K562 (cell line): ENCODE results near the gene MTIF3. TPM values are rescaled to one million over a fixed set of nuclear protein-coding genes. Genes with fewer than 3 reads are reported as not detected.

Source experiments
- ATAC-seq: fragments of 200-7000 bp; cut with Tn5 transposase; 3 replicates; pipeline ENCODE4 v1.9.1; 2020; ENCODE audit warnings: moderate library complexity
- BruUV-seq: library from RNA; stranded (reverse); fragments of 400-500 nt; replicated peaks from 2 replicates; lab custom pipeline; 2021; lab: Mats Ljungman, UMichigan
- CTCF ChIA-PET: fragments of 300-600 bp; formaldehyde crosslinking; extraction: SDS; loops from one replicate; lab custom pipeline; 2021; ENCODE audit warnings: low intra/inter-chr PET ratio; lab: Yijun Ruan, JAX
- POLR2A ChIA-PET: fragments of 300-600, 350-650 bp; sonication (Branson Sonifier 250); formaldehyde crosslinking; extraction: SDS; loops from one replicate; lab custom pipeline; 2021; ENCODE audit warnings: antibody characterized with exemption, inconsistent platforms; lab: Yijun Ruan, JAX
- DNase-seq, 4 experiments: peaks; one replicate each; pipeline versions ENCODE4 v3.0.0 to v3.0.0-alpha.2; 2011 to 2018; ENCODE audit warnings: low spot score in 3 of 4, mixed read lengths in 3 of 4; ENCODE audit errors: extremely low read depth in 1 of 4
- FAIRE-seq: peaks from 2 replicates; lab custom pipeline; 2011; peaks lifted over from hg19 to GRCh38; lab: Jason Lieb, UNC
- H2AFZ ChIP-seq: 2 replicates; pipeline ENCODE4 v1.6.0; 2011; ENCODE audit warnings: low read depth, low read length, control low read depth, inconsistent platforms
- H3K27ac ChIP-seq: fragments of 200-600 bp; 3 replicates; pipeline ENCODE4 v1.8.0; 2011; ENCODE audit warnings: low read depth, mild to moderate bottlenecking, control low read depth, inconsistent platforms, low read length, moderate library complexity, mixed read lengths; ENCODE audit errors: extremely low read depth
- H3K27me3 ChIP-seq, 2 experiments: fragments of 300-600 bp in 1 of 2; 2 replicates in 1 of 2; 3 replicates in 1 of 2; pipeline versions ENCODE4 v1.6.0 to v1.8.0; 2011; ENCODE audit warnings: inconsistent platforms in 2 of 2, low read length in 2 of 2, mild to moderate bottlenecking in 1 of 2, mixed read lengths in 1 of 2, moderate library complexity in 1 of 2; ENCODE audit not compliant: control insufficient read depth in 2 of 2, insufficient read depth in 2 of 2
- H3K36me3 ChIP-seq: fragments of 300-600 bp; 3 replicates; pipeline ENCODE4 v1.8.0; 2011; ENCODE audit warnings: mild to moderate bottlenecking, low read length, inconsistent platforms; ENCODE audit not compliant: control insufficient read depth, insufficient read depth
- H3K4me1 ChIP-seq, 2 experiments: fragments of 200-600 bp in 1 of 2; replicated peaks in 1 of 2; 2 replicates in 1 of 2; 3 replicates in 1 of 2; pipeline versions ENCODE4 v1.5.1 to v1.8.0; 2011; ENCODE audit warnings: inconsistent platforms in 2 of 2, low read length in 2 of 2, mild to moderate bottlenecking in 1 of 2, mixed read lengths in 1 of 2, moderate library complexity in 1 of 2; ENCODE audit not compliant: control insufficient read depth in 2 of 2, insufficient read depth in 2 of 2
- H3K4me2 ChIP-seq: 2 replicates; pipeline ENCODE4 v1.6.1; 2011; ENCODE audit warnings: low read length, control low read depth, inconsistent platforms, mixed read lengths; ENCODE audit not compliant: insufficient read depth
- H3K4me3 ChIP-seq: fragments of 200-600 bp; sonication (generic), shearing (Covaris generic); 2 replicates; pipeline ENCODE4 v1.5.1; 2016; ENCODE audit warnings: control low read depth, inconsistent platforms
- H3K79me2 ChIP-seq: fragments of 200-600 bp; 3 replicates; pipeline ENCODE4 v1.8.0; 2011; ENCODE audit warnings: low read length, inconsistent platforms; ENCODE audit not compliant: control insufficient read depth, insufficient read depth
- H3K9ac ChIP-seq, 2 experiments: 2 replicates each; pipeline versions ENCODE4 v1.6.0 to v1.6.1; 2011; ENCODE audit warnings: low read depth in 2 of 2, low read length in 2 of 2, control low read depth in 1 of 2, inconsistent platforms in 1 of 2, mild to moderate bottlenecking in 1 of 2, mixed read lengths in 1 of 2; ENCODE audit not compliant: insufficient read depth in 1 of 2
- H3K9me1 ChIP-seq: one replicate; pipeline ENCODE4 v1.6.0; 2011; ENCODE audit warnings: inconsistent platforms, mild to moderate bottlenecking, low read length, moderate library complexity; ENCODE audit not compliant: control insufficient read depth, insufficient read depth
- H3K9me3 ChIP-seq: replicated peaks from 2 replicates; pipeline ENCODE4 v1.5.1; 2011; ENCODE audit warnings: low read depth, low read length, inconsistent platforms; ENCODE audit not compliant: control insufficient read depth, insufficient read depth
- H4K20me1 ChIP-seq: replicated peaks from 2 replicates; pipeline ENCODE4 v1.6.1; 2011; ENCODE audit warnings: low read length, inconsistent platforms, mixed read lengths; ENCODE audit not compliant: control insufficient read depth, insufficient read depth
- ATF2 ChIP-seq: sonication (generic); formaldehyde crosslinking; IDR thresholded peaks from 2 replicates; pipeline ENCODE4 v1.8.1; 2022; ENCODE audit warnings: missing genetic modification reagents
- CEBPB ChIP-seq: fragments of 450-650 bp; IDR thresholded peaks from 2 replicates; pipeline ENCODE4 v1.6.1; 2016; ENCODE audit warnings: missing genetic modification characterization, missing compliant biosample characterization
- CHD1 ChIP-seq: fragments of 200-600 bp; sonication (generic); IDR thresholded peaks from one replicate; pipeline ENCODE4 v1.6.1; 2012; ENCODE audit warnings: mild to moderate bottlenecking, moderate library complexity, low read length, inconsistent platforms
- FOS ChIP-seq: IDR thresholded peaks from 3 replicates; pipeline ENCODE4 v1.6.1; 2011; ENCODE audit not compliant: insufficient read length; ENCODE audit errors: extremely low read depth
- FOSL1 ChIP-seq: fragments of 200-800 bp; sonication (Bioruptor generic); conservative IDR thresholded peaks from 2 replicates; pipeline ENCODE4 v1.6.1; 2016; ENCODE audit warnings: missing genetic modification characterization, missing compliant biosample characterization
- HDAC3 ChIP-seq: fragments of 450-650 bp; IDR thresholded peaks from 2 replicates; pipeline ENCODE4 v1.6.1; 2018; ENCODE audit warnings: borderline replicate concordance, mild to moderate bottlenecking, moderate library complexity; ENCODE audit not compliant: partially characterized antibody
- HINFP ChIP-seq: fragments of 450-650 bp; conservative IDR thresholded peaks from 2 replicates; pipeline ENCODE4 v1.6.1; 2016; ENCODE audit warnings: missing genetic modification characterization, low read depth, mild to moderate bottlenecking, control low read depth, missing compliant biosample characterization
- KLF16 ChIP-seq: IDR thresholded peaks from 2 replicates; pipeline ENCODE4 v1.6.1; 2016; ENCODE audit warnings: antibody characterized with exemption
- MAFG ChIP-seq: fragments of 450-650 bp; conservative IDR thresholded peaks from 2 replicates; pipeline ENCODE4 v1.6.1; 2016; ENCODE audit warnings: missing genetic modification characterization, missing compliant biosample characterization
- MYBL2 ChIP-seq, 2 experiments: fragments of 450-650 bp in 1 of 2; sonication (generic) in 1 of 2; formaldehyde crosslinking in 1 of 2; IDR thresholded peaks; 2 replicates each; pipeline versions ENCODE4 v1.6.1 to v1.8.1; 2017 to 2022; ENCODE audit warnings: borderline replicate concordance in 1 of 2, inconsistent platforms in 1 of 2, low read depth in 1 of 2, mild to moderate bottlenecking in 1 of 2, missing genetic modification reagents in 1 of 2, moderate library complexity in 1 of 2
- NCOR1 ChIP-seq: fragments of 450-650 bp; IDR thresholded peaks from 2 replicates; pipeline ENCODE4 v1.6.1; 2016; ENCODE audit warnings: mild to moderate bottlenecking, moderate library complexity
- NRF1 ChIP-seq, 2 experiments: fragments of 450-650 bp; IDR thresholded peaks in 1 of 2; conservative IDR thresholded peaks in 1 of 2; 2 replicates each; pipeline ENCODE4 v1.6.1; 2014; ENCODE audit warnings: mild to moderate bottlenecking in 2 of 2
- RBM17 ChIP-seq: fragments of 200-400 bp; formaldehyde crosslinking; IDR thresholded peaks from 2 replicates; pipeline ENCODE4 v1.6.1; 2017; ENCODE audit warnings: low read depth, mild to moderate bottlenecking, low read length, borderline replicate concordance
- TFAM ChIP-seq: fragments of 250-450 bp; sonication (Bioruptor Pico); conservative IDR thresholded peaks from 2 replicates; pipeline ENCODE4 v1.5.0; 2021; ENCODE audit warnings: mild to moderate bottlenecking, moderate library complexity
- THAP7 ChIP-seq: fragments of 250-450 bp; sonication (Bioruptor Pico); IDR thresholded peaks from 2 replicates; pipeline ENCODE4 v1.5.0; 2021
- ZBTB17 ChIP-seq: fragments of 450-650 bp; formaldehyde crosslinking; IDR thresholded peaks from 2 replicates; pipeline ENCODE4 v1.4.0; 2020; ENCODE audit warnings: mild to moderate bottlenecking
- ZNF197 ChIP-seq: fragments of 200-800 bp; sonication (Bioruptor generic); IDR thresholded peaks from 2 replicates; pipeline ENCODE4 v1.6.1; 2016; ENCODE audit warnings: low read depth, missing genetic modification characterization, missing compliant biosample characterization
- ZNF316 ChIP-seq: fragments of 450-650 bp; IDR thresholded peaks from 2 replicates; pipeline ENCODE4 v1.6.1; 2016
- ZNF76 ChIP-seq: fragments of 250-450 bp; sonication (Bioruptor Pico); IDR thresholded peaks from 2 replicates; pipeline ENCODE4 v1.4.0; 2020; ENCODE audit warnings: mild to moderate bottlenecking, moderate library complexity, borderline replicate concordance
- WGBS: fragments of 100-300 bp; shearing (Covaris generic); methylation state at CpG from one replicate; pipeline ENCODE4 v1.1.6; 2016; ENCODE audit warnings: low coverage, mixed read lengths; ENCODE audit not compliant: insufficient coverage; ENCODE audit errors: missing lambda C conversion rate; 5-methylcytosine and 5-hydroxymethylcytosine counted together
- in situ Hi-C: fragments of 300-500 bp; cut with MboI; formaldehyde crosslinking; loops from 4 replicates; pipeline ENCODE4 v1.15.0; 2018; ENCODE audit warnings: inconsistent platforms, mixed read lengths
- intact Hi-C: fragments of 100-400 bp; cut with micrococcal nuclease; formaldehyde crosslinking; loops from 2 replicates; pipeline ENCODE4 v1.14.2; 2022
- polyA plus RNA-seq, 8 experiments: library from polyadenylated mRNA; depleted of rRNA in 4 of 8; stranded (reverse) in 5 of 8; unstranded in 3 of 8; fragments of >200 nt; fragmentation: Nextera tagmentation in 2 of 8; fragmentation: Illumina TruSeq in 1 of 8; extraction: Ambion mirVana in 2 of 8; extraction: Trizol in 1 of 8; gene quantifications; 2 replicates each; pipeline versions ENCODE4 v1.2.1 to v1.2.3, GENCODE V29; 2011 to 2014; ENCODE audit warnings: inconsistent platforms in 1 of 8, missing spikeins in 1 of 8
- total RNA-seq, 7 experiments: library from RNA; depleted of rRNA in 6 of 7; stranded (reverse); fragments of >200 nt in 6 of 7; fragmentation: Illumina TruSeq in 2 of 7; extraction: Trizol in 2 of 7; gene quantifications; 2 replicates each; pipeline versions ENCODE4 v1.2.1 to v1.2.3, GENCODE V29; 2011 to 2021; ENCODE audit warnings: low replicate concordance in 1 of 7

Gene MTIF3
- total and polyA plus RNA-seq, 9 of the 15 experiments (the other 6 are each of a cell fraction or from before 2014, with no cell fraction given) = 23.5 to 73.6 (median 45.2) TPM

- FAIRE-seq (no peak), ATAC-seq (no peak)
- in situ Hi-C loops = no loop called here
- ChIA-PET POLR2A (interaction anchor here (0.7 kb wide), 1 partner anchor 19 kb away, joined by 3 read pairs; no protein-coding TSS in a partner anchor), CTCF (no interaction called here)
- Histone ChIP-seq H3K27ac (no peak overlapping the region), H4K20me1 (no peaks in the 10 kb centered on the region), H3K9ac (no peak overlapping the region), H3K79me2 (no peaks in the 10 kb centered on the region), H3K4me1 (no peaks in the 10 kb centered on the region), H3K9me3 (no peaks in the 10 kb centered on the region), H3K36me3 (no peaks in the 10 kb centered on the region), H2AFZ (no peak overlapping the region), H3K4me2 (no peak overlapping the region)
- 0% methylated on average over 2 of the region's 2 CpGs for WGBS
- BruUV-seq = no TSS peak
- TF ChIP-seq ATF2 (CRISPR knock-in tag) (no peak), RBM17 (no peak), MYBL2 (IDR thresholded peaks at IDR 0.05; ENCODE audit: low read depth) (no peak), MYBL2 (CRISPR knock-in tag; IDR thresholded peaks at IDR 0.05; ENCODE audit: borderline replicate concordance) (no peak), NCOR1 (no peak), FOSL1 (tag) (no peak), ZNF197 (CRISPR knock-in tag) (no peak), ZNF76 (CRISPR knock-in tag) (no peak), MAFG (0 out of 2 replicates have a peak, but pooled peaks have one; percentile 8), HDAC3 (no peak), NRF1 (conservative IDR thresholded peaks at IDR 0.05 in 1 of 2, IDR thresholded peaks at IDR 0.05 in 1 of 2) (peak; percentile 17 to 34; a peak in 1 of 4 replicates), TFAM (CRISPR knock-in tag) (no peak), CEBPB (no peak), ZNF316 (peak; percentile 28; the same call in 1 of the 2 replicates), FOS (no peak), ZBTB17 (CRISPR knock-in tag) (no peak), HINFP (tag) (no peak), KLF16 (no peak), CHD1 (no peak), THAP7 (CRISPR knock-in tag) (no peak)
- TF ChIP-seq, all 486 proteins: peak for 3
- DNase-seq = no peak
- peaks cover 4 to 16% of the 10 kb centered on the region in 2 experiments; a peak in 4 of 5 replicates for H3K27me3 ChIP-seq
- intact Hi-C loops = no loop called here
- H3K9me1 ChIP-seq = no peaks in the 10 kb centered on the region
- H3K4me3 ChIP-seq = no peak overlapping the region
These were observed 58.9 kb downstream of the MTIF3 start for GRCh38 chr13:27391471-27391870.
